Neural progenitor cell (in vitro differentiated cells): ENCODE data around the gene FRRS1L.

Experiments
- CTCF ChIP-seq: fragments of 200-600 bp; sonication (generic); IDR thresholded peaks from 2 replicates; pipeline ENCODE4 v1.5.1; 2017; ENCODE audit warnings: antibody characterized with exemption, mild to moderate bottlenecking
- EZH2 ChIP-seq: fragments of 200-600 bp; sonication (generic); IDR thresholded peaks from 2 replicates; pipeline ENCODE4 v1.6.1; 2017; ENCODE audit warnings: antibody characterized with exemption, mild to moderate bottlenecking, moderate library complexity
- EZH2phosphoT487 ChIP-seq: fragments of 200-600 bp; sonication (generic); IDR thresholded peaks from 2 replicates; pipeline ENCODE4 v1.6.1; 2017; ENCODE audit warnings: antibody characterized with exemption

GRCh38 chr9:109150925-109151545 lies 16.0 kb downstream of the FRRS1L start:
- TF ChIP-seq EZH2 = no peak
- TF ChIP-seq CTCF = no peak
- no peak for TF ChIP-seq EZH2phosphoT487
